Stimulated activated CD8-positive, alpha-beta memory T cell treated with anti-CD3 and anti-CD28 coated beads, Interleukin-7, amount 100 ng/mL, for 48 hours (primary cell): ENCODE results near the gene RDH12.

Experiments
- DNase-seq, 2 donors: peaks; one replicate each; pipeline ENCODE4 v3.0.0-alpha.2; 2020; ENCODE audit warnings: low read depth in 1 of 2; ENCODE audit errors: extremely low read depth in 1 of 2

Gene RDH12

GRCh38 chr14:67746927-67747326, 45.2 kb downstream of the RDH12 start:
- DNase-seq, result peak in 1 of 2 donors; percentile 1

GRCh38 chr14:67748312-67748711, 46.6 kb downstream of the RDH12 start:
- no peak for DNase-seq

- no peak for DNase-seq
These were observed 47.8 kb downstream of the RDH12 start for GRCh38 chr14:67749341-67750084.

GRCh38 chr14:67756496-67756895, 54.8 kb downstream of the RDH12 start:
- DNase-seq, result no peak

- no peak for DNase-seq
These were observed 55.5 kb downstream of the RDH12 start for GRCh38 chr14:67757175-67757574.

- DNase-seq, result no peak
These were observed 58.2 kb downstream of the RDH12 start for GRCh38 chr14:67759916-67760315.

DNA sequence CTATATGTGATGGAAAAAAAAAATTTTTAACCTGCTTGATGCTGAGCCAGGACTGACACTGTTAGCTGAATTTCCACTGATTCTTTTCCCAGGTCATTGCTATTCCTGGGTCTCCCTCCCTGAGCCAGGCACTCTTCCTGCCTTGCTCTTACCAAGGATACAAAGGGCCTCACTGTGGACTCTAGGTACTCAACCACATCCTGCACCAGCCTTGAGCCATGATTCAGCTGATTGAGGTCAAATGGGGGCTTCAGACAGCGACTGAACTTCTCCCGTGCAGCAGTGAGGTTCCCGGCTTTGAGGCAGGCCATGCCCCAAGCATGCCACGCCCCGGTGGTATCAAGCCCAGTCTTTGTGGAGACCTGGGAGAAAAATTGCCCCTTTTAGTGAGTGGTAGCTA, 60.4 kb downstream of the RDH12 start:
- DNase-seq, result no peak

- DNase-seq, result no peak
These were observed 61.6 kb downstream of the RDH12 start for GRCh38 chr14:67763158-67763822.

GRCh38 chr14:67764496-67764895, 62.8 kb downstream of the RDH12 start:
- no peak for DNase-seq

DNA sequence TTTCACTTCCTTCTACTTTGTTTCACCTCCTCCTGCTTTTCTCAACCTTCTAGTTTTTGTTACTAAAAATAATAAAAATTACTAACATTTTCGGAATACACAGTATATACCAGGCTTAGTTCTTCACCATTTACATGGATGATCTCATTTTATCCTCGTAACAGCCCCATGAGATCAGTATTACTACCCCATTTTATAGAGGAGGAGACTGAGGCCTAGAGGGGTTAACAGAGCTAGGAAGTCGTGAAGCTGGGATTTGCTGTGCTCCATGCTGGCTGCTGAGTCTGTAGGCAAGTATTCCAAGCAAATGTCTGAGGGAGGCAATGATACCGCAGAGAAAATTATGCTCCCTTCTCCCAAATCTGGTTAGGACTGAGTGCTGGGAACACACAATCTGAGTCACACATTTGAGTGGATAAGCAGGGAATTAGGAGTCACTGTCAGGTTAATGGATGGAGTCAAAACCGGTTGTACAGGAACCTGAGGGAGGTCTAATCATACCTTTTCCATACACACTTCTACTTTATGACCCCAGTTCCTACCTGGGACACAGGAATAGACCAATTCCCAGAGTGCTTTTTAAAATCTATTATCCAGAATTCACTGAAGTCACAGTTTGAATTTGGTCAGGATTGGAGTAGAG, 63.6 kb downstream of the RDH12 start:
- no peak for DNase-seq

DNA sequence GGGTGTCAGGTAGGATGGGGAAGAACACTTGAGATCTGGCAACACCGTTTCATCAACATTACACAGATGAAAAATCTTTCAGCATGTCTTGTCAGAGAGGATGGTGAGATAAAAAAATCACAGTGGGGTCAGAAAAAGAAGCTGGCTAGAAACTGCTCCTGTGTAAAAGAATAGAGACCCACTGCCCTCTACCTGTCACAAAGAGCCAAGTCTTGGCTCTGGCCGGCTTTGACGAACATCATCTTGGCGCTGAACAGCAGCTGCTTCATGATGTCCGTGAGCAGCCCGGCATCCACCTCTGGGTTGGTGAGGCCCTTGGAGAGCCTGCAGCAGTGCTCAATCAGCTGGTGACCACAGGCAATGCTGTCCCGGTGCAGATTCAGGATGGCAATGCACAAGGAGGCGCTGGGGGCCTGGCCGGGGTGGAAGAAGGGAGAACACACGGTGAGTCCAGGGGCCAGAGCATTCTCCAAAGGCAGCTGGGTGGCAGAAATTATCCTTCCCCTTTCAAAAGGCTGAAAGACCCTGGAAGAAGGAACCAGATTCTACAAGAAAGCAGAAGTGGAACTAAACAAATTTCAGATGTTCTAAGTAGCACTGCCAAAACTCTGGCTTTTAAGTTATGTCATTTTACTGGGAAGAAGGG, 64.5 kb downstream of the RDH12 start:
- DNase-seq, result no peak

GRCh38 chr14:67768219-67768618, 66.5 kb downstream of the RDH12 start:
- no peak for DNase-seq

- DNase-seq, result no peak
These were observed 72.2 kb downstream of the RDH12 start for GRCh38 chr14:67773844-67774377.

GRCh38 chr14:67776653-67777322, 75.1 kb downstream of the RDH12 start:
- no peak for DNase-seq

- DNase-seq, result no peak
These were observed 77.1 kb downstream of the RDH12 start for GRCh38 chr14:67778792-67779191.

DNA sequence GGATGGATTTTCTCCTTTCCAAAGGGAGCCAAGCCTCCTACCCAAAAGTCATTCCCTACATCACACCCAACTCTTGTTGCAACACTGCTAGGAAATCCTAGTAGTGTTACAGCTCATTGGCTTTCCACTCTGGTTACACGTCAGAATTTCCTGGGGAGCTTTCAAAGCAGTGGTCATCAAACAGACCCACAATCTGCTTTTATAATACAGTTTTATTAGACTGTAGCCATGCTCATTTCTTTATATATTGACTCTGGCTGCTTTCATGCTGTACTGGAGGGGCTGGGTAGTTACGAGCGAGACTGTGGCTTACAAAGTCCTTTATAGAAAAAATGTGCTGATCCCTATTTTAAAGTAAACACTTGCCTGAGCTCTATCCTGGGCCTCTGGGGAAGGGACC, 80.4 kb downstream of the RDH12 start:
- DNase-seq, result no peak
